GM23338 (cell line): ENCODE measurements around the gene YIPF1.

Experiments
- EZH2 ChIP-seq: fragments of 200-600 bp; sonication (generic); IDR thresholded peaks from one replicate; pipeline ENCODE4 v1.8.0; 2017; ENCODE audit warnings: antibody characterized with exemption, mild to moderate bottlenecking, low read depth; ENCODE audit not compliant: unreplicated experiment
- POLR2AphosphoS5 ChIP-seq: IDR thresholded peaks from 2 replicates; pipeline ENCODE4 v1.6.1; 2016; ENCODE audit warnings: antibody characterized with exemption, low read depth
- REST ChIP-seq: IDR thresholded peaks from one replicate; pipeline ENCODE4 v1.6.1; 2018; ENCODE audit warnings: antibody characterized with exemption; ENCODE audit not compliant: unreplicated experiment

- TF ChIP-seq POLR2AphosphoS5 = no peak
- no peak for TF ChIP-seq EZH2
- no peak for TF ChIP-seq REST
These were observed 10.1 kb upstream of the YIPF1 start for GRCh38 chr1:53899708-53900107.
